GM10266 (cell line): ENCODE measurements around the gene ATP8A2.

Experiments used
- DNase-seq: peaks from one replicate; pipeline ENCODE4 v3.0.0; 2012; ENCODE audit errors: extremely low spot score
- TF ChIP-seq, protein P1 (sequence below): IDR thresholded peaks from 2 replicates; pipeline ENCODE4 v1.5.1; 2012; ENCODE audit warnings: mild to moderate bottlenecking, low read depth; ENCODE audit not compliant: control insufficient read depth, insufficient read depth; ENCODE audit errors: missing control alignments

Gene ATP8A2

DNA sequence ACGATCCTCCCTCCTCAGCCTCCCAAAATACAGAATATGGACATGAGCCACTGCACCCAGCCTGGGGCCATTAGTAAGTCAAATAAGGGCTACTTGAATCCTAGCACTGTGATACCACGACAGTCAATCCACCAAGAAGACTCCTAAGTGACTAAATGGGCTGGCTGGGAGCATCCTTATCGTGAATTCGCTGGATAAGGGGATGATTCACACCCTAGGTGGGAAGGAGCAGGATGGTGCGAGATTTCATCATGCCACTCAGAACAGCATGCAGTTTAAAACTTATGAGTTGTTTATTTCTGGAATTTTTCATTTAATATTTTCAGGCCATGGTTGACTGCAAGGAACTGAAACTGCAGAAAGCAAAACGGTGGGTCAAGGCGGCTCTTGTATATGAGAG lies 30.2 kb downstream of the ATP8A2 start:
- DNase-seq, result no peak
- TF ChIP-seq, protein P1, sequence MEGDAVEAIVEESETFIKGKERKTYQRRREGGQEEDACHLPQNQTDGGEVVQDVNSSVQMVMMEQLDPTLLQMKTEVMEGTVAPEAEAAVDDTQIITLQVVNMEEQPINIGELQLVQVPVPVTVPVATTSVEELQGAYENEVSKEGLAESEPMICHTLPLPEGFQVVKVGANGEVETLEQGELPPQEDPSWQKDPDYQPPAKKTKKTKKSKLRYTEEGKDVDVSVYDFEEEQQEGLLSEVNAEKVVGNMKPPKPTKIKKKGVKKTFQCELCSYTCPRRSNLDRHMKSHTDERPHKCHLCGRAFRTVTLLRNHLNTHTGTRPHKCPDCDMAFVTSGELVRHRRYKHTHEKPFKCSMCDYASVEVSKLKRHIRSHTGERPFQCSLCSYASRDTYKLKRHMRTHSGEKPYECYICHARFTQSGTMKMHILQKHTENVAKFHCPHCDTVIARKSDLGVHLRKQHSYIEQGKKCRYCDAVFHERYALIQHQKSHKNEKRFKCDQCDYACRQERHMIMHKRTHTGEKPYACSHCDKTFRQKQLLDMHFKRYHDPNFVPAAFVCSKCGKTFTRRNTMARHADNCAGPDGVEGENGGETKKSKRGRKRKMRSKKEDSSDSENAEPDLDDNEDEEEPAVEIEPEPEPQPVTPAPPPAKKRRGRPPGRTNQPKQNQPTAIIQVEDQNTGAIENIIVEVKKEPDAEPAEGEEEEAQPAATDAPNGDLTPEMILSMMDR, result no peak

DNA sequence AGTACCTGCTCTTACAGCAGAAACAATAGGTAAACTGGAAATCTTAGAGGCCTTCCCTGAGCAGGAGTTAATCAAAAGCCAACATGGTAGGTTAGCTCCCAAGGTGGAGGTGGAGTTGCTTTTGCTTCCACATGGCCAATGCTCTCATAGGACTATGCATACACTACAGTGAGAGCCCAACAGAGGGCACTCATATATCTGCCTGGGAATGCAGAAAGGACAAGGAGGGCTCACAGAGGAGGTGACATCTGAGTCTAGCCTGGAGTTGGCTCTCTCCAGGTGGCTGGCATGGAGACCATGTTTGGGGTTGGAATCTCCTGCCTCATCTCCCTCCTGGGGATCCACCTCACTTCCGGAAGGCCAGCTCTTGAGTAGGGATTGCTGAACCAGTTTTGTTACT lies 34.6 kb downstream of the ATP8A2 start:
- no peak for DNase-seq
- TF ChIP-seq, protein P1, result peak; percentile 5

DNA sequence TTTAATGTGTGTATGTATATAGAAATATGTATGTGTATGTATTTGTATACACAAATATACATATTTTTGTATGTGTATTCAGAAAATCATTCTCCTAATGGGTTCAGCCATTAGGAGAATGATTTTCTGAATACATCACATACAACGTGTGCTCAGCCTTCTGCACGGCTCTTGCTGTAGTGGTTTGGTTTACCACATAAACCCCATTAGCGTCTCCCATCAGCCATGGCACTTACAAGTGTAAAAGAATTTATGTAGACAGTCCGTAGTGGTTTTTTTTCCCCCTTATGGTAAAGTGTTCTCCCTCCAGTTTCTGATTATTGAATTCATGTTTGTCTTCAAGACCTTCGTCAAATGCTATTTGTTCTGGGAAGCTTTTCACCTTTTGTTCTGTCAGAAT lies 38.2 kb downstream of the ATP8A2 start:
- DNase-seq, result no peak
- TF ChIP-seq, protein P1, result no peak

DNA sequence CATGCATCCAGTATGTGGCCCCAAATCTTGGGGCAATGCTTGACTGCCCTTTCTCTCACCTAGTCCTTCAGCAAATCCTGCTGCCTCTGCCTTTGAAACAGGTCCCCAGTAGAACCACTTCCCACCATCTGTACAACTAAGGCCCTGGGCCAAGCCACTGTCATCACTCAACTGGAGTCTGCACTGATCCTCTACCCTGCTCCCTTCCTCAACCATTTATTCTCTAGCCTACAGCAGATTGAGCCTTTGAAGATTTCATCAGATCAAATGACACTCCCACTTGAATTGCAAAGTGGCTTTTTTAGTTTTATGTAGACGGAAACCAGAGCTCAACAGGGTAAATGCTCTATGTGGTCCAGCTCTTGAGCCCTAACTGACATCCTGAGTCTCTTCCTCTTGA lies 43.5 kb downstream of the ATP8A2 start:
- DNase-seq, result no peak
- TF ChIP-seq, protein P1, result no peak

DNA sequence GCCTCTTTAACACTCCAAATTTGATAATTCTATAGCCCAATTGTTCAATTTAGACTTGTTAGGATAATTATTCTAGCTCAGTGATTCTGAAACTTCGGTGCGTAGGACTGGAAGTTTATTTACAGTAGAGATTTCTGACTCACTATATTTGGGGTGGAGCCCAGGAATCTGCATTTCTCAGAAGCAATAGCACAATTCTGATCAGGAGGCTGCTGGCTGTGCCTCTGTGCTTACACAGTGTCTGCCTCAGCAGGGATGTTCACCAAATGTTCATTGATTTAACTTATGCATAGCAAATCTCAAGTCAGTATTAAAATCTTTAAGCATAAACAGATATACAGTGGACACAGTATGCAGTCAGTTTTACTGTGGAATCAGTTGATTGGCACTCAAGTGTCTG lies 45.8 kb downstream of the ATP8A2 start:
- no peak for DNase-seq
- TF ChIP-seq, protein P1, result no peak

DNA sequence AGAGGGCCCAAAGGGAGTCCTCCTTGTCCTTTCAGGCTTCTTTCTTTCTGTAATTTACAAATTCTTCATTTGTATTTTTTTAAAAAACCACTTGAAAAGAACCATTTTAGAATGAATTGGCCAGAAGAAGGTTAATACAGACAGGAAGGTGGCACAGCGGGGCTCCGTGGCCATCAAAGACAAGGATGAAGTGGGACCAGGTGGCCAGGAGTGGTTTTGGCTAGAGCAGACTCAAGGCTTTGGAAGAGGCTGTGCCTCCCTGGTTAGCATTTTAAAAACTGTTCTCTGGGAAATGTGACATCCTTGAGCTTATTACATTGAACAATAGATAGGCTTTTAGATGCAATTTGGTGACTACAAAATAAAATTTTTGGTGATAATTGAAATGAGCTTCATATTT lies 48.4 kb downstream of the ATP8A2 start:
- TF ChIP-seq, protein P1, result no peak
- no peak for DNase-seq

DNA sequence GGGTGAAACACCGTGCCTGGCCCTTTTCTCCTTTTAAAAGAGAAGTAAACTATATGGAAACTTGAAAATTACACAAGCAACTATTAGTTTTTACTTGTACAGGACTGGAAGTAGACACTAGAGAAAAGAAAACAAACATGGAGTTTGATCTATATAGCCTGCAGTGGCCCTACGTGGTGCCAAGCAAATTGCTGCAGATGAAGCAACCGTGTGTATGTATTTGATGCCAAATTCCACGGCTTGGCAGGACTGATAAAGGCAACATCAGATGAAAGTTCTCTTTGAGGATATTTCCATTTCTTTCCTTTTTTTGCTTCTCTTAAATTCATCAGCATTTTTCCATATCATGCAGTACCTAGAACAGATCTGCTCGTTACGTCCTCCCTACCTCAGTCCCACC lies 49.8 kb downstream of the ATP8A2 start:
- no peak for DNase-seq
- TF ChIP-seq, protein P1, result no peak
